Subcutaneous adipose tissue (tissue), 4 donors: ENCODE data around the gene PARP15. TPM values are rescaled to one million over a fixed set of nuclear protein-coding genes. Genes with fewer than 3 reads are reported as not detected.

Source experiments
- total RNA-seq, 4 donors: library from RNA; depleted of rRNA; stranded (reverse); fragments of >200 nt; gene quantifications; one replicate each; pipeline ENCODE4 v1.1.0, GENCODE V29; 2016
- TF ChIP-seq, protein P1 (sequence below): fragments of 450-650 bp; IDR thresholded peaks from one replicate; pipeline ENCODE4 v1.5.1; 2016; ENCODE audit warnings: low read depth, mild to moderate bottlenecking, control low read depth, antibody characterized with exemption, moderate library complexity

The PARP15 gene
- total RNA-seq, 4 donors from 2014 or later: 4.9 to 20.7 (median 8.0) TPM

GRCh38 chr3:122587572-122587971 is 10.1 kb downstream of the PARP15 start:
- TF ChIP-seq, protein P1, sequence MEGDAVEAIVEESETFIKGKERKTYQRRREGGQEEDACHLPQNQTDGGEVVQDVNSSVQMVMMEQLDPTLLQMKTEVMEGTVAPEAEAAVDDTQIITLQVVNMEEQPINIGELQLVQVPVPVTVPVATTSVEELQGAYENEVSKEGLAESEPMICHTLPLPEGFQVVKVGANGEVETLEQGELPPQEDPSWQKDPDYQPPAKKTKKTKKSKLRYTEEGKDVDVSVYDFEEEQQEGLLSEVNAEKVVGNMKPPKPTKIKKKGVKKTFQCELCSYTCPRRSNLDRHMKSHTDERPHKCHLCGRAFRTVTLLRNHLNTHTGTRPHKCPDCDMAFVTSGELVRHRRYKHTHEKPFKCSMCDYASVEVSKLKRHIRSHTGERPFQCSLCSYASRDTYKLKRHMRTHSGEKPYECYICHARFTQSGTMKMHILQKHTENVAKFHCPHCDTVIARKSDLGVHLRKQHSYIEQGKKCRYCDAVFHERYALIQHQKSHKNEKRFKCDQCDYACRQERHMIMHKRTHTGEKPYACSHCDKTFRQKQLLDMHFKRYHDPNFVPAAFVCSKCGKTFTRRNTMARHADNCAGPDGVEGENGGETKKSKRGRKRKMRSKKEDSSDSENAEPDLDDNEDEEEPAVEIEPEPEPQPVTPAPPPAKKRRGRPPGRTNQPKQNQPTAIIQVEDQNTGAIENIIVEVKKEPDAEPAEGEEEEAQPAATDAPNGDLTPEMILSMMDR: no peak

- TF ChIP-seq, protein P1: no peak
These were observed 11.8 kb downstream of the PARP15 start for GRCh38 chr3:122589297-122589696.

- TF ChIP-seq, protein P1: no peak
These were observed 13.2 kb downstream of the PARP15 start for GRCh38 chr3:122590610-122591009.

GRCh38 chr3:122594025-122594424 is 16.6 kb downstream of the PARP15 start:
- TF ChIP-seq, protein P1: no peak

GRCh38 chr3:122598151-122598550 is 20.7 kb downstream of the PARP15 start:
- TF ChIP-seq, protein P1: no peak

GRCh38 chr3:122598556-122598955 is 21.1 kb downstream of the PARP15 start:
- TF ChIP-seq, protein P1: no peak

DNA sequence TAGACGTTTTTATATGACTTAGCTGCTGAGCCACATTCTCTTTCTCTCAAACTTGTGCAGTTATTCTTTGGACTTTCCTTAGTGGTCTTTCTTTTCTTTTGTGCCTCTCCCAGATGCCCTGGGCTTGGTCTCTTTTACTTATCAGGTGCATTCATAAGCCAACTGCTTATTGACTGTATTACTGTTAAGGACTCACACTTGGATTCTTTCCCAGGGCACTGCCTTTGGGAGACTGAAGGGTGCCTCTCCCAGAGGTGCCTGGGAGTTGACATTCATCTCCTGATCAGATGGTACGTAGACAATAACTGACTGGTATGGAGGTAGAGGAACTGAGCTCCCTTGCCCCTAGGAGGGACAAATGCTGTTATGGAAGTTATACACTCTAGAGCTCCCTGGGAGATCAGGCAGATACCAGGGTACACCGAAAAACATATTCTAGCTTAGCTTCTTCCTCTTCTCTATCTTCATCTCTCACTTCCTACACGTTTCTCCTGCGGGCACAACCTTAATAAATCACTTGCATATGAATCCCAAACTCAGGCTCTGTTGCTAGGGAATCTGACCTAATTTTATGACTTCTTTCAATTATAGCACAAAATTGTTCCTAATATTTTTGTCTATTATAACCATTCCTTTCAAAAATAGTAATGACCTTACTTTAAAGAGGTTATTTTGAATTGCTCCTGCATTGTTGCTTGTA is 24.7 kb downstream of the PARP15 start:
- TF ChIP-seq, protein P1: no peak
